TTC549 (cell line): ENCODE data around the gene RBM28.

ENCODE experiments used
- FAIRE-seq: peaks from 2 replicates; lab custom pipeline; 2012; peaks lifted over from hg19 to GRCh38; lab: Jason Lieb, UNC

Gene RBM28

DNA sequence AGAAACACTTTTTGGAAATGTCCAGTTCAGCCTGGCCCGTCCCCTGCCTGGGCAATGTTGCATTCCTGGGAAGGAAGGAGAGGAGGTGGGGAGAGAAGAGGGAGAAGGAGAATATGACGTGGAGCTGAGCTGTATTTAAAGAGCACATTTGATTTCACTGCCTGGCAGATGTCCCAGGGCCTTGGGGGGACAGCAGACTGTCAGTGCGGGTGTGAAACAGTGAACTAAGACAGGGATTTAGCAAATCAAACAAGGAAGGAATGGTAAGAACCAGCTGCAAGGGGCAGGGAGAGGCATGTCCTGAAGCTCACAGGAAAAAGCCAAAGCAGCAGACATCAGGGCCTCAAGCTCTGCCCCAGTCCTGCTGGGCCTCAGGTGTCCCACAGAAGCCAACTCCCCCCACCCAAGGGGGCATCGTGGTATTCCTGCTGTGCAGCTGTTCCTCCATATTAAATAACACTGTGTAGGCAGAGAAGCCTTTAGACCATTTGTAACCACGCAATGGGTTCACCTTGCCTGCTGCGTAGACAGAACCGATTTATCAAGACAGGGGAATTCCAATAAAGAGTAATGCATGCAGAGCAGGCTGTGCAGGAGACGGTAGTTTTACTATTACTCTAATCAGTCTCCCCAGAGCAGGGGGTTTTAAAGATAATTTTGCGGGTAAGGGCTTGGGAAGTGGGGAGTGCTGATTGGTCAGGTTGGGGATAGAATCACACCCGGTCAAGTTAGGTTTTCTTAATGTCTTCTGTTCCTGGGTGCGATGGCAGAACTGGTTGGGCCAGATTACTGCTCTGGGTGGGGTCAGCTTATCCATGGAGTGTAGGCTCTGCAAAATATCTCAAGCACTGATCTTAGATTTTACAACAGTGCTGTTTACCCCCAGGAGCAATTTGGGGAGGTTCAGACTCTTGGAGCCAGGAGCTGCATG is 84.3 kb downstream of the RBM28 start:
- no peak for FAIRE-seq

DNA sequence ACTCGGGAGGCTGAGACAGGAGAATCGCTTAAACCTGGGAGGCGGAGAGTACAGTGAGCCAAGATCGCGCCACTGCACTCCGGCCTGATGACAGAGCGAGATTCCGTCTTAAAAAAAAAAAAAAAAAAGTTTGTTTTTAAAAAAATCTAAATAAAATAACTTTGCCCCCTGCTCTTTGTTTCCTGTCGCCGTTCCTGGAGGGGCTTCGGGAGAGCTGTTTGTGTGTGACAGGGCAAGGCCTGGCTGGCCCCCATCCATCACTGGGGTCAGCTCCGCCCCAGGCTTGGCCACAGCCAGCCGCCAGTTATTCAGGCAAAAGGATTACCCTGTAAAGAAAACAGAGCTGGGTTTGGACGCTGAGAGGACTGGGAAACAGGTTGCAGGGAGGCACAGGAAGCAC is 86.2 kb downstream of the RBM28 start:
- FAIRE-seq, result no peak

DNA sequence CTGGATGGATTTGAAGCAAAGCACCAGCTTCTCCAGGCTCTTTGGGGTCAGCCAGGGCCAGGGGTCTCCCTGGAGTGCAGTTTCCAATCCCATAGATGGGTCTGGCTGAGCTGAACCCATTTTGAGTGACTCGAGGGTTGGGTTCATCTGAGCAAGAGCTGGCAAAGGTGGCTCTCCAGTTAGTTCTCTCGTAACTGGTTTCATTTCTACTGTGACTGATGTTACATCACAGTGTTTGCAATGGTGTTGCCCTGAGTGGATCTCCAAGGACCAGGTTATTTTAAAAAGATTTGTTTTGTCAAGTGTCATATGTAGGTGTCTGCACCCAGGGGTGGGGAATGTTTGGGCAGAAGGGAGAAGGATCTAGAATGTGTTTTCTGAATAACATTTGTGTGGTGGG is 88.4 kb downstream of the RBM28 start:
- FAIRE-seq, result no peak

DNA sequence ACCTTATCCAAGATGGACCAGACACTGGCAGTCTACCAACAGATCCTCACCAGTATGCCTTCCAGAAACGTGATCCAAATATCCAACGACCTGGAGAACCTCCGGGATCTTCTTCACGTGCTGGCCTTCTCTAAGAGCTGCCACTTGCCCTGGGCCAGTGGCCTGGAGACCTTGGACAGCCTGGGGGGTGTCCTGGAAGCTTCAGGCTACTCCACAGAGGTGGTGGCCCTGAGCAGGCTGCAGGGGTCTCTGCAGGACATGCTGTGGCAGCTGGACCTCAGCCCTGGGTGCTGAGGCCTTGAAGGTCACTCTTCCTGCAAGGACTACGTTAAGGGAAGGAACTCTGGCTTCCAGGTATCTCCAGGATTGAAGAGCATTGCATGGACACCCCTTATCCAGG is 89.2 kb downstream of the RBM28 start:
- FAIRE-seq, result no peak

DNA sequence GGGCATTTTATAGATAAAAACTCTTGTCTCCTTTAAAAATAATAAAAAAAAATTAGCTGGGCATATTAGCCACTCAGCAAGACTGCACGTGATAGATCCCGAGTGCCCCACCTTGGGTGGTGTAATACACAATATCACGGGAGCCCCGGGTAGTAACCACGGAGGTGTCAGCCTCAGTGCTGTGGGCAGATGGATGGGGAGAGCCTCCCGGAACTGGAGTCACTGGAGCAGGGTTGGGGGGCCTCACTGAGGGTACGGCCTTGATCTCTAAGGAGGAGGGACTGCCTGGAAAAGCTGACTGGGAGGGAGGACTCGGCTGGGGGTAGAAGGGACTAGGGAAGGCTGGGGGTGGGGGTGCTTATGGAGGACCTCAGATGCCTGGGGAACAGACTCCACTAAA is 90.0 kb downstream of the RBM28 start:
- no peak for FAIRE-seq

DNA sequence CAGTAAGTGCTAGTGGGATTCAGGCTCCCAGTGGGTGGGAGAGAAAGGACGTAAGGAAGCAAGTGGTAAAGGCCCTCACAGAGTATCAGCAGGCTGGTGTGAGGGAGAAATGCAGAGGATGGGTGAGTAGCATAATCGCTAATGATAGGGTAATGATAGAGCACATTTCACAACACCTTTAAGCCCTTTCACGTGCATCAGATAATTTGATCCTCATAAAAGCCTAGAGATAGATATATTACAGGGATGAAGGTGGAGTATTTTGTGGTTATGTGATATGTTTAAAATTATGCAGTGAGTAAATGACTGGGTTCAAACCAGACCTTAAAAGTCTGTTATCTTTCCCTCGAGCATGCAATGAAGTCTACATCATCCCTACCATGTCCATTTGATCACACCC is 92.4 kb downstream of the RBM28 start:
- FAIRE-seq, result no peak
